H7 (cell line): ENCODE data around the gene CBLN3. TPM values are rescaled to one million over a fixed set of nuclear protein-coding genes. Genes with fewer than 3 reads are reported as not detected.

Experiments used
- DNase-seq: peaks from one replicate; pipeline ENCODE4 v3.0.0; 2012
- H3K27me3 ChIP-seq: 2 replicates; pipeline ENCODE4 v1.6.0; 2011; ENCODE audit warnings: mild to moderate bottlenecking, low read length; ENCODE audit not compliant: control insufficient read depth, insufficient read depth
- H3K36me3 ChIP-seq: replicated peaks from 2 replicates; pipeline ENCODE4 v1.5.1; 2011; ENCODE audit warnings: low read length; ENCODE audit not compliant: control insufficient read depth, insufficient read depth
- H3K4me3 ChIP-seq: 2 replicates; pipeline ENCODE4 v1.5.1; 2011; ENCODE audit warnings: low read depth, mild to moderate bottlenecking, control low read depth, low read length, moderate library complexity; ENCODE audit not compliant: insufficient read depth
- total RNA-seq: library from RNA; depleted of rRNA; stranded (reverse); fragments of >200 nt; shearing (Covaris generic); gene quantifications from 2 replicates; pipeline ENCODE4 v1.2.3, GENCODE V29; 2014; rRNA removed

CBLN3 gene
- total RNA-seq, 1 experiment from 2014 or later: 0.24 TPM

- DNase-seq: no peak
- Histone ChIP-seq H3K4me3 (no peak overlapping the region), H3K36me3 (peaks cover 1% of the 10 kb centered on the region; the same call in 1 of the 2 replicates), H3K27me3 (no peaks in the 10 kb centered on the region)
Measured at GRCh38 chr14:24378981-24379906, 50.2 kb downstream of the CBLN3 start.

- no peak for DNase-seq
- peaks cover 2% of the 10 kb centered on the region; the same call in 1 of the 2 replicates for H3K36me3 ChIP-seq
- H3K27me3 ChIP-seq: no peaks in the 10 kb centered on the region
- H3K4me3 ChIP-seq: no peak overlapping the region
Measured at GRCh38 chr14:24378327-24378726, 51.1 kb downstream of the CBLN3 start.

GRCh38 chr14:24377657-24378056 is 51.8 kb downstream of the CBLN3 start:
- peak; percentile 40 for DNase-seq
- no peaks in the 10 kb centered on the region for H3K27me3 ChIP-seq
- H3K36me3 ChIP-seq: peaks cover 4% of the 10 kb centered on the region; the same call in 1 of the 2 replicates
- no peak overlapping the region for H3K4me3 ChIP-seq

- DNase-seq: peak; percentile 41
- Histone ChIP-seq H3K27me3 (no peaks in the 10 kb centered on the region), H3K36me3 (peaks cover 4% of the 10 kb centered on the region; the same call in 1 of the 2 replicates), H3K4me3 (no peak overlapping the region)
Measured at GRCh38 chr14:24377126-24377525, 52.3 kb downstream of the CBLN3 start.

Other genes with a start within 250 kb of the CBLN3 start
- 139 and 149 TPM in 2 replicates for gene IPO4, start 240.9 kb downstream of the CBLN3 start, total RNA-seq
- gene TM9SF1, start 234.2 kb downstream of the CBLN3 start, total RNA-seq: 27.4 and 35.2 TPM in 2 replicates
- gene TSSK4, start 224.0 kb downstream of the CBLN3 start, total RNA-seq: not detected in 2 replicates
- gene CHMP4A, start 216.2 kb downstream of the CBLN3 start, total RNA-seq: 17.6 and 20.8 TPM in 2 replicates
- gene MDP1, start 213.6 kb downstream of the CBLN3 start, total RNA-seq: 18.6 and 23.6 TPM in 2 replicates
- 195 and 203 TPM in 2 replicates for gene NEDD8, start 197.3 kb downstream of the CBLN3 start, total RNA-seq
- 81.6 and 104 TPM in 2 replicates for gene GMPR2, start 196.7 kb downstream of the CBLN3 start, total RNA-seq
- gene TINF2, start 187.0 kb downstream of the CBLN3 start, total RNA-seq: 46.9 and 52.2 TPM in 2 replicates
- 0.21 and 3.1 TPM in 2 replicates for gene TGM1, start 166.5 kb downstream of the CBLN3 start, total RNA-seq
- 22.8 and 25.9 TPM in 2 replicates for gene RABGGTA, start 158.1 kb downstream of the CBLN3 start, total RNA-seq
- 13.5 and 18.8 TPM in 2 replicates for gene DHRS1, start 129.9 kb downstream of the CBLN3 start, total RNA-seq
- gene NOP9, start 129.8 kb downstream of the CBLN3 start, total RNA-seq: 27.2 and 32.4 TPM in 2 replicates
- gene CIDEB, start 121.7 kb downstream of the CBLN3 start, total RNA-seq: 0.48 TPM in 1 of 2 replicates, not detected in the other
- gene LTB4R2, start 119.5 kb downstream of the CBLN3 start, total RNA-seq: 4.8 and 7.8 TPM in 2 replicates
- gene LTB4R, start 118.2 kb downstream of the CBLN3 start, total RNA-seq: 4.2 and 5.0 TPM in 2 replicates
- gene ADCY4, start 94.6 kb downstream of the CBLN3 start, total RNA-seq: 0.17 TPM in 1 of 2 replicates, not detected in the other
- gene RIPK3, start 89.7 kb downstream of the CBLN3 start, total RNA-seq: not detected in 2 replicates
- gene NFATC4, start 61.5 kb downstream of the CBLN3 start, total RNA-seq: 12.2 and 28.3 TPM in 2 replicates
- 3.6 and 6.1 TPM in 2 replicates for gene NYNRIN, start 30.7 kb downstream of the CBLN3 start, total RNA-seq
- 24.8 and 27.4 TPM in 2 replicates for gene KHNYN, start 286 bp upstream of the CBLN3 start, total RNA-seq
- 23.5 and 26.7 TPM in 2 replicates for gene SDR39U1, start 13.1 kb upstream of the CBLN3 start, total RNA-seq
- not detected in 2 replicates for gene CMA1, start 78.6 kb upstream of the CBLN3 start, total RNA-seq
- gene CTSG, start 146.6 kb upstream of the CBLN3 start, total RNA-seq: 0.10 TPM in 1 of 2 replicates, not detected in the other
- not detected in 2 replicates for gene GZMH, start 180.0 kb upstream of the CBLN3 start, total RNA-seq
- not detected in 2 replicates for gene GZMB, start 204.5 kb upstream of the CBLN3 start, total RNA-seq